Subcutaneous adipose tissue (tissue), 4 donors: Measurements from ENCODE around the gene VPREB3. TPM values are rescaled to one million over a fixed set of nuclear protein-coding genes. Genes with fewer than 3 reads are reported as not detected.

Experiments used
- CTCF ChIP-seq: fragments of 450-650 bp; IDR thresholded peaks from one replicate; pipeline ENCODE4 v1.5.1; 2016; ENCODE audit warnings: low read depth, mild to moderate bottlenecking, control low read depth, antibody characterized with exemption, moderate library complexity
- total RNA-seq, 4 donors: library from RNA; depleted of rRNA; stranded (reverse); fragments of >200 nt; gene quantifications; one replicate each; pipeline ENCODE4 v1.1.0, GENCODE V29; 2016

VPREB3 gene
- total RNA-seq, 4 donors from 2014 or later, result 6.8 TPM; not detected in 3

- TF ChIP-seq CTCF, result no peak
Measured at GRCh38 chr22:23720855-23721254, 33.4 kb downstream of the VPREB3 start.

GRCh38 chr22:23718371-23719165, 35.7 kb downstream of the VPREB3 start:
- no peak for TF ChIP-seq CTCF

- no peak for TF ChIP-seq CTCF
Measured at GRCh38 chr22:23716811-23717801, 37.1 kb downstream of the VPREB3 start.

- TF ChIP-seq CTCF, result no peak
Measured at GRCh38 chr22:23715806-23716375, 38.3 kb downstream of the VPREB3 start.

GRCh38 chr22:23714596-23715578, 39.3 kb downstream of the VPREB3 start:
- no peak for TF ChIP-seq CTCF

GRCh38 chr22:23713696-23714595, 40.3 kb downstream of the VPREB3 start:
- TF ChIP-seq CTCF, result no peak
